Mammary epithelial cell (primary cell): ENCODE results near the gene ZBTB16.

Source experiments
- EZH2 ChIP-seq: IDR thresholded peaks from 2 replicates; pipeline ENCODE4 v1.6.1; 2012; ENCODE audit warnings: low read length, inconsistent platforms, borderline replicate concordance
- TF ChIP-seq, protein P1 (sequence below), 2 donors: IDR thresholded peaks in 1 of 2; conservative IDR thresholded peaks in 1 of 2; 2 replicates each; pipeline ENCODE4 v1.5.1; 2011 to 2012; ENCODE audit warnings: inconsistent platforms in 2 of 2, low read length in 2 of 2, mild to moderate bottlenecking in 2 of 2, control low read depth in 1 of 2, low read depth in 1 of 2; ENCODE audit not compliant: insufficient read depth in 1 of 2; ENCODE audit errors: extremely low read depth in 1 of 2

DNA sequence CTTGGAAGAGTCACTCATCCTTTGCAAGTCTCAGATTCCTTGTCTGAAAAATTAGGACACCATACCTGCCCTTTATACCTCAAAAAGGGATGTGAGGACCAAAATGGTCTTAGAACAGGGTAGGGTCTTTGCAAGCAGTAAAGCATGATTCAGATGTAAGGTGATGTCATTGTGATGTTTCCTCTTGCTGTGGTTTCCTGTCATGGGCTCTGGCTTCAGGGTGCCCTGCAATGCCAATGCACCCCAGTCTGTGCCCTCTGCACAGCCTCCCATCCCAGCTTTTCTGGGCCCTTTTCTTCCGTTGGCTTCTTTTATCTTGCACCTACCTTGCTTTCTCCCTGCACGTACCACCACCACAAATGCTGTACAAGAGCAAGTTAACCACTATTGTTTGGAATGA is 148.9 kb downstream of the ZBTB16 start:
- no peak for TF ChIP-seq EZH2
- TF ChIP-seq, protein P1, sequence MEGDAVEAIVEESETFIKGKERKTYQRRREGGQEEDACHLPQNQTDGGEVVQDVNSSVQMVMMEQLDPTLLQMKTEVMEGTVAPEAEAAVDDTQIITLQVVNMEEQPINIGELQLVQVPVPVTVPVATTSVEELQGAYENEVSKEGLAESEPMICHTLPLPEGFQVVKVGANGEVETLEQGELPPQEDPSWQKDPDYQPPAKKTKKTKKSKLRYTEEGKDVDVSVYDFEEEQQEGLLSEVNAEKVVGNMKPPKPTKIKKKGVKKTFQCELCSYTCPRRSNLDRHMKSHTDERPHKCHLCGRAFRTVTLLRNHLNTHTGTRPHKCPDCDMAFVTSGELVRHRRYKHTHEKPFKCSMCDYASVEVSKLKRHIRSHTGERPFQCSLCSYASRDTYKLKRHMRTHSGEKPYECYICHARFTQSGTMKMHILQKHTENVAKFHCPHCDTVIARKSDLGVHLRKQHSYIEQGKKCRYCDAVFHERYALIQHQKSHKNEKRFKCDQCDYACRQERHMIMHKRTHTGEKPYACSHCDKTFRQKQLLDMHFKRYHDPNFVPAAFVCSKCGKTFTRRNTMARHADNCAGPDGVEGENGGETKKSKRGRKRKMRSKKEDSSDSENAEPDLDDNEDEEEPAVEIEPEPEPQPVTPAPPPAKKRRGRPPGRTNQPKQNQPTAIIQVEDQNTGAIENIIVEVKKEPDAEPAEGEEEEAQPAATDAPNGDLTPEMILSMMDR (conservative IDR thresholded peaks at IDR 0.05 in 1 of 2, IDR thresholded peaks at IDR 0.05 in 1 of 2; ENCODE audit: extremely low read depth in 1 of 2, insufficient read depth in 1 of 2, low read depth in 1 of 2, low read length in 2 of 2) = no peak
